Erythroblast (primary cell): ENCODE measurements around the gene ALDH2.
"Not testable (repeated sequence)": the region's sequence is repeated elsewhere in the genome, so short reads cannot be mapped to it uniquely, and the experiment has no call there.

ENCODE experiments used
- DNase-seq, 2 experiments: peaks; one replicate each; lab custom pipeline; 2025; lab: John Stamatoyannopoulos, UW
- GATA1 ChIP-seq: IDR thresholded peaks from 2 replicates; pipeline ENCODE4 v1.6.1; 2011; ENCODE audit warnings: low read depth, mild to moderate bottlenecking, control low read depth, low read length, moderate library complexity
- POLR2A ChIP-seq: IDR thresholded peaks from 2 replicates; pipeline ENCODE4 v1.6.1; 2011; ENCODE audit warnings: mild to moderate bottlenecking, low read length

Gene ALDH2

GRCh38 chr12:111788178-111788654 is 21.5 kb downstream of the ALDH2 start:
- DNase-seq: peak; percentile 21 to 31

GRCh38 chr12:111789779-111790178 is 23.0 kb downstream of the ALDH2 start:
- TF ChIP-seq POLR2A (no peak), GATA1 (no peak)
- peak in 1 of 2 experiments; percentile 8 for DNase-seq

More at GRCh38 chr12:111788178-111788654, 21.5 kb downstream of the ALDH2 start:
- TF ChIP-seq POLR2A (no peak), GATA1 (no peak)

GRCh38 chr12:111791507-111791906 is 24.8 kb downstream of the ALDH2 start:
- no peak for DNase-seq
- TF ChIP-seq GATA1 (no peak), POLR2A (no peak)

GRCh38 chr12:111792155-111792855 is 25.6 kb downstream of the ALDH2 start:
- peak; percentile 78 to 83 for DNase-seq
- TF ChIP-seq POLR2A (no peak), GATA1 (no peak)

- TF ChIP-seq GATA1 (no peak), POLR2A (no peak)
- no peak for DNase-seq
Measured at GRCh38 chr12:111792856-111793235, 26.1 kb downstream of the ALDH2 start.

- no peak for TF ChIP-seq POLR2A
- no peak for TF ChIP-seq GATA1
- DNase-seq: no peak
Measured at GRCh38 chr12:111798182-111798581, 31.4 kb downstream of the ALDH2 start.

- DNase-seq: no peak
- no peak for TF ChIP-seq GATA1
- TF ChIP-seq POLR2A: no peak
Measured at GRCh38 chr12:111799758-111800157, 33.0 kb downstream of the ALDH2 start.

GRCh38 chr12:111803038-111803626 is 36.4 kb downstream of the ALDH2 start:
- DNase-seq: no peak
- TF ChIP-seq GATA1: no peak
- no peak for TF ChIP-seq POLR2A

- DNase-seq: no peak
- no peak for TF ChIP-seq POLR2A
- no peak for TF ChIP-seq GATA1
Measured at GRCh38 chr12:111803851-111804250, 37.1 kb downstream of the ALDH2 start.

- no peak for TF ChIP-seq POLR2A
- no peak for TF ChIP-seq GATA1
Measured at GRCh38 chr12:111806304-111806703, 39.6 kb downstream of the ALDH2 start.

GRCh38 chr12:111807232-111807631 is 40.5 kb downstream of the ALDH2 start:
- no peak for TF ChIP-seq GATA1
- no peak for TF ChIP-seq POLR2A
- no peak for DNase-seq

More at GRCh38 chr12:111806304-111806703, 39.6 kb downstream of the ALDH2 start:
- no peak for DNase-seq

- peak; percentile 84 to 90 for DNase-seq
- TF ChIP-seq GATA1 (no peak), POLR2A (no peak)
Measured at GRCh38 chr12:111812881-111813741, 46.4 kb downstream of the ALDH2 start.

- DNase-seq: peak in 1 of 2 experiments; percentile 11
- TF ChIP-seq GATA1: no peak
- TF ChIP-seq POLR2A: no peak
Measured at GRCh38 chr12:111816065-111816615, 49.4 kb downstream of the ALDH2 start.

- DNase-seq: not testable (repeated sequence)
Measured at GRCh38 chr12:111816898-111817297, 50.2 kb downstream of the ALDH2 start.
